PC-3 (cell line): ENCODE measurements around the gene NOS1.

Source experiments
- CTCF ChIP-seq: fragments of 300-600 bp; sonication (generic); conservative IDR thresholded peaks from 2 replicates; pipeline ENCODE4 v1.5.1; 2017; ENCODE audit warnings: antibody characterized with exemption, low read depth, mild to moderate bottlenecking, low read length
- EZH2 ChIP-seq: fragments of 300-600 bp; sonication (generic); IDR thresholded peaks from one replicate; pipeline ENCODE4 v1.6.1; 2017; ENCODE audit warnings: antibody characterized with exemption, mild to moderate bottlenecking, low read length; ENCODE audit not compliant: unreplicated experiment
- EZH2phosphoT487 ChIP-seq: fragments of 300-600 bp; sonication (generic); IDR thresholded peaks from 2 replicates; pipeline ENCODE4 v1.6.1; 2018; ENCODE audit warnings: mild to moderate bottlenecking, antibody characterized with exemption, low read length, borderline replicate concordance

- no peak for TF ChIP-seq CTCF
- TF ChIP-seq EZH2, result no peak
- no peak for TF ChIP-seq EZH2phosphoT487
Measured at GRCh38 chr12:117403586-117404139, 42.2 kb upstream of the NOS1 start.
